ENCODE measurements around the gene AMH. TPM values are rescaled to one million over a fixed set of nuclear protein-coding genes. Genes with fewer than 3 reads are reported as not detected.

Gene AMH
- total RNA-seq, 1 donor from 2014 or later = 4.8 TPM

GRCh38 chr19:2226051-2226839 lies 22.9 kb upstream of the AMH start:
- no peak overlapping the region for H3K27ac Mint-ChIP-seq
- POLR2A ChIA-PET = interaction anchor here (1.2 to 1.4 kb wide), 2 partner anchors 10 to 46 kb away, joined by 3 read pairs; partner anchors contain the start of gene PLEKHJ1
- H3K9me3 Mint-ChIP-seq = no peaks in the 10 kb centered on the region
- no peak for DNase-seq
- H3K36me3 Mint-ChIP-seq (ENCODE audit: low read depth) = peaks cover 64% of the 10 kb centered on the region
- intact Hi-C loops (cut with micrococcal nuclease) = no loop called here
- peaks cover 42% of the 10 kb centered on the region for H3K4me1 Mint-ChIP-seq
- H3K4me3 Mint-ChIP-seq = no peak overlapping the region
- TF ChIP-seq CTCF (IDR thresholded peaks at IDR 0.05) = no peak
- no peaks in the 10 kb centered on the region for H3K27me3 Mint-ChIP-seq
- CTCF ChIA-PET = interaction anchor here (1.3 kb wide), 1 partner anchor 70 kb away, joined by 3 read pairs; no protein-coding TSS in a partner anchor
- ATAC-seq (ENCODE audit: low read depth) = no peak

GRCh38 chr19:2226840-2227360 lies 22.2 kb upstream of the AMH start:
- Mint-ChIP-seq H3K9me3 (no peaks in the 10 kb centered on the region), H3K27me3 (no peaks in the 10 kb centered on the region), H3K4me1 (peaks cover 45% of the 10 kb centered on the region), H3K36me3 (ENCODE audit: low read depth) (peaks cover 68% of the 10 kb centered on the region), H3K4me3 (no peak overlapping the region), H3K27ac (no peak overlapping the region)
- no peak for TF ChIP-seq CTCF (IDR thresholded peaks at IDR 0.05)
- DNase-seq = no peak
- ChIA-PET CTCF (interaction anchor here (1.0 to 1.3 kb wide), 3 partner anchors 9 to 71 kb away, joined by 3 to 4 read pairs (median 3); partner anchors contain the start of gene PLEKHJ1), POLR2A (interaction anchor here (0.6 to 1.5 kb wide), 6 partner anchors 9 to 374 kb away, joined by 3 to 4 read pairs (median 4); partner anchors contain the start of gene PLEKHJ1)
- no peak for ATAC-seq (ENCODE audit: low read depth)
- intact Hi-C loops (cut with micrococcal nuclease) = no loop called here

GRCh38 chr19:2227415-2228156 lies 21.5 kb upstream of the AMH start:
- ATAC-seq (ENCODE audit: low read depth) = peak; percentile 48
- peak; percentile 48 for DNase-seq
- no peak for TF ChIP-seq CTCF (IDR thresholded peaks at IDR 0.05)
- no peaks in the 10 kb centered on the region for H3K27me3 Mint-ChIP-seq
- CTCF ChIA-PET = interaction anchor here (0.6 to 2.6 kb wide), 4 partner anchors 8 to 143 kb away, joined by 3 to 6 read pairs (median 4); partner anchors contain the start of gene PLEKHJ1
- peak overlapping the region; percentile 46 for H3K27ac Mint-ChIP-seq
- POLR2A ChIA-PET = interaction anchor here (0.6 to 1.5 kb wide), 7 partner anchors 8 to 373 kb away, joined by 3 to 5 read pairs (median 4); partner anchors contain the start of gene PLEKHJ1
- H3K9me3 Mint-ChIP-seq = no peaks in the 10 kb centered on the region
- peaks cover 71% of the 10 kb centered on the region for H3K36me3 Mint-ChIP-seq (ENCODE audit: low read depth)
- intact Hi-C loops (cut with micrococcal nuclease) = no loop called here
- peaks cover 42% of the 10 kb centered on the region for H3K4me1 Mint-ChIP-seq
- no peak overlapping the region for H3K4me3 Mint-ChIP-seq

- DNase-seq = no peak
- ChIA-PET POLR2A (interaction anchor here (0.5 to 1.5 kb wide), 6 partner anchors 8 to 517 kb away, joined by 3 to 5 read pairs (median 4); partner anchors contain the start of gene PLEKHJ1), CTCF (interaction anchor here (0.6 to 2.6 kb wide), 5 partner anchors 8 to 144 kb away, joined by 3 to 6 read pairs (median 3); partner anchors contain the start of gene PLEKHJ1)
- peaks cover 38% of the 10 kb centered on the region for H3K4me1 Mint-ChIP-seq
- TF ChIP-seq CTCF (IDR thresholded peaks at IDR 0.05) = no peak
- no peaks in the 10 kb centered on the region for H3K9me3 Mint-ChIP-seq
- H3K27me3 Mint-ChIP-seq = no peaks in the 10 kb centered on the region
- no peak overlapping the region for H3K4me3 Mint-ChIP-seq
- intact Hi-C loops (cut with micrococcal nuclease) = no loop called here
- no peak for ATAC-seq (ENCODE audit: low read depth)
- H3K27ac Mint-ChIP-seq = peak overlapping the region; percentile 46
- peaks cover 70% of the 10 kb centered on the region for H3K36me3 Mint-ChIP-seq (ENCODE audit: low read depth)
These were observed 20.7 kb upstream of the AMH start for GRCh38 chr19:2228157-2229030.
